GM19023 (cell line): ENCODE measurements around the gene AK9.
"Not testable (repeated sequence)": the region's sequence is repeated elsewhere in the genome, so short reads cannot be mapped to it uniquely, and the experiment has no call there.

Experiments used
- ATAC-seq: cut with Tn5 transposase; IDR thresholded peaks from one replicate; pipeline ENCODE4 v1.9.1; 2021; ENCODE audit warnings: mild to moderate bottlenecking, moderate library complexity; ENCODE audit not compliant: unreplicated experiment

AK9 gene

DNA sequence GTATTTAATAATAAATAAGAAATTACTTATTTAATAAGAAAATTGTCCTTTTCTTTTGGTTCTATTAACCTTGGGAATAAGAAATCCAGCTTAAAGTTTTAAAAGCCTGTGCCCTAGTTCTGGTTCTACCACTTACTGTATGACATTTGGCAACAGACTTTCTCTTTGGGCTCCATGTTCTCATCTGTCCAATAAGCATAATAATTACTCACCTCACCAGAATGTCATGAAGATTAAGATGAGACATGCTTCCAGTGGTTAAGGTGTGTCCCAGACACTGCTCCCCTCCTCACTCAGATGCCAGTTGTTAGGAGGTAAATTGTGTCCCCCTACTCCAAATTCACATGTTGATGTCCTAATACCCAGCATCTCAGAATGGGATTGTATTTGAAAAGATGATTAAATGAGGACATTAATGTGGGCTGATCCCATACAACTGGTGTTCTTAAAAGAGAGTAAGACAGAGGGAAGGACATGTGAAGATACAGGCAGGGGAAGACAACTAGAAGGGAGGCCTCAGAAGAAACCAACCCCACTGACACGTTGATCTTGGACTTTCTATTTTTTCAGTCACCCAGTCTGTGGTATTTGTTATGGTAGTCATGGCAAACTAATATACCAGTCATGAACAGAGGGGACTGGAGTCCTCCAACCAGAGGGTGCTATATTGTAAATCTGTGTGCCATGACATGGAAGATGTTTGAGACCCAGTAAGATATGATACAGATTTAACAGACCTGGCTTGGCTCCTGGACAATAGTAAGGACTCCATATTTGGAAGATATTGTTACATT lies 229.1 kb downstream of the AK9 start:
- no peak for ATAC-seq

DNA sequence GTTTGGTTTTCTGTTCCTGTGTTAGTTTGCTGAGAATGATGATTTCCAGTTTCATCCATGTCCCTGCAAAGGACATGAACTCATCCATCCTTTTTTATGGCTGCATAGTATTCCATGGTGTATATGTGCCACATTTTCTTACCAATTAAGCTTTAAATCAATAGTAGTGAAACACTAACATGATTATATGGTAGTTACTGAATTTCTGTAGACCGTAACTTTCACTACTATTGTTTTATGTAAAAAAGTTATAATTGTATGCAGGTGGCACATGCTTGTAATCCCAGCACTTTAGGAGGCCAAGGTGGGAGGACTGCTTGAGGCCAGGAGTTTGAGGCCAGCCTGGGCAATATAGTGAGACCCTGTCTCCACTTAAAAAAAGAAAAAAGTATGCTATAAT lies 229.8 kb downstream of the AK9 start:
- ATAC-seq: not testable (repeated sequence)

DNA sequence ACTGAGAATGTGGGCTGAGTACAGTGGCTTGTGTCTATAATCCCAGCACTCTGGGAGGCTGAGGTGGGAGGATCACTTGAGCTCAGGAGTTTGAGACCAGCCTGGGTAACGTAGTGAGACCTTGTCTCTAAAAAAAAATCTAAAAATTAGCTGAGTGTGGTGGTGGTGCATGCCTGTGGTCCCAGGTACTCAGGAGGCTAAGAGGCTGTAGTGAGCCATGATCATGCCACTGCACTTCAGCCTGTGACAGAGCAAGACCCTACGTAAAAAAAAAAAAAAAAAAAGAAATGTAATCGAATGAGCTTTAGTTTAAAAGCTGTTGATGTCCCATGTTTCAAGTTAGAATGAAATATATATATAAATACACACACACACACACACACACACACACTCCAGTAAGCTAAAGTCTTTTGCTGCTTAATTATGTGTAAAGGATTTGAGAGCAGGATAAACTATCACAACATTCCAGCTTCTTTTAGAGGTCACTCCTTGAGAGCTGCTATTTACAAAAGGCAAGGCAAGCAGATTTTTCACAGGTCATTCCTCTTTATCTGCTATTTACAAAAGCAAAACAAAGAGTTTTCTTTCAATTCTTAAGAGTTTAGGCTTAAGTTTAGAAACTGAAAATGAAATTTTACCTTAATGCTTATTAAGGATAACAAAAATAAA lies 230.7 kb downstream of the AK9 start:
- ATAC-seq: no peak

DNA sequence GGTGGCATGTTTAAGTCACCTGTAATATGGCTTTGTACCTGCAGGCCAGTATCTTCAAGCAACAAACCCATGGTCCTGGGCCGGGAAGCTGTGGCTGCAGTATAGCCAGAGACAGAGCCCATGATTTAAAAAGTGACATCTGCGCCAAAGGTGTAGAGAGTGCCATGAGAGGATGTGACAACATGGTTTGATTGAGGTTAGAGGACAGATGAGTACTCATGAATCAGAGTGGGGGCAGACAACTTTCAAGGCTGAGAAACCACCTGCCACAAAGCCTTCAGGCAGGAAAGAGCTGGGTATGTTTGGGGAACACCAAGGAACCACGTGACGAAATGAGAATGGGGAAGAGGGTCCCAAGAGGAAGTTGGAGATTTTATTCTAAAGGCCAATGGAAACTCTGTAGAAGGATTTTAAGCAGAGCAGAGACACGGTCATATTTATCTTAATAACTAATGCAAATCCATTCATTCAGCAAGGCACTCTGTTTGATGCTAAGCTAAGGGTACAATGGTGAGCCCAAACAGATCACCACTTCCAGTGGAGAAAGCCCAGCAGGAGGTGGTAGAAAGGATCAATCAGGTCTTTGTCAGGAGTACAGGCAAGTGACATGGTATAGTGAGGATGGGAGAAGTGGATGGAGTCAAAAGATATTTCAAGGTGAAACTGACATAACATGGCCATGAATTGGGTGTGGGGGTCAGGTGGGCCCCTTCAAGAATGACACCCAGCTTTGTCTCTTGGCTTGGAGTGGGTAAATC lies 232.0 kb downstream of the AK9 start:
- no peak for ATAC-seq

DNA sequence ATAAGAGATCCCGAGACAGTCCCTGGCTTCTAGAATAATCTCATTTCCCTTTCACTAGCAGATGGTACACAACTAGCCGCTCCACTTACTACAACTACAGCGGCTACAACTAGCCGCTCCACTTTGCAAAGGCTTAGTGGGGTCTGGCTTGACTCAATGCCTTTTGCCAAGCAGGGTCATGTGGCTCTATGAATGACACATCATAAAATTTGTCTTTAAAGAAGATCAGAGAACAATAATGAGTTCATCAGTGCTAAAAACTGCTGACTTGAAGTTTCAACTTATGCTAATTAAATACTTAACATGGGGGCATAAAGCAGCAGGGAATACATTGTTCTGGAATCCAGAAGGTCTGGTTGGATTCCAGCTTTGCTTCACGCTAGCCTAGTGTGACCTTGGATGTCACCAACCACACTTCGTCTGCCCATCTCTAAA lies 233.4 kb downstream of the AK9 start:
- no peak for ATAC-seq

DNA sequence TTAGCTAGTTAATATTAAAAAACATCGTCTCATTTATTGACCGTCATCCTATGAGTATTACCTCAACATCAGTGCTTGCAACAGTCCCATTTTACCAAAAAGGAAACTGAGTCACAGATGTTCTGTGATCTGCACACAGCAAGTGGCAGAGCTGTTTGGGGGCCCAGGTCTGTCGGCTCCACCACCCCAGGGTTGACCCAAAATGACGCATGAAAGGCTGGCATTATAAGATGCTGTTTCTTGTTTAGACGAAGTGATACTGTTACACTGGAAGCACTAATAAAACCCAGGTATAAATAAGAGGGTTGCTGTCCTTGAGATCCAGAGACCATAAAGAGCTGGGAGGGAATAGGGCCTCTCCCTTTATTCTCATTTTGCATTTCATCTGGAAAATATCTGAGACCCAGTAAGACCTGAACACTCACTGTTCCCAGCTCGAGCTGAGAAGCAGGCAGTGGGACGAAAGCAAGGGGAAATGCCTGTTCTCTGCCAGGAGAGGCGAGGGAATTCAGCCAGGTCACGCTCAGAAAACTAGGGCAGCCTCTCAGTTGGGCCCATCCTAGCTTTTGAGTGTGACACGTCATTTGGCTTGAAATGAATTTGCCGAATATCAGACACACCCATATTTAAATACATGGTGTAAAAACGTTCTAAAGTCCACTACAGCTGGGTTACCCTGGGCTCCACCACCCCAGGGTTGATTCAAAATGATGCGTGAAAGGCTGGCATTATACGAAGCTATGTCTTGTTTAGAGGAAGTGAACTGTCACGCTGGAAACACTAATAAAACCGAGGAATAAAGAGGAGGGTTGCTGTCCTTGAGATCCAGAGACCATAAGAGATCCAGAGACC lies 234.1 kb downstream of the AK9 start:
- no peak for ATAC-seq

DNA sequence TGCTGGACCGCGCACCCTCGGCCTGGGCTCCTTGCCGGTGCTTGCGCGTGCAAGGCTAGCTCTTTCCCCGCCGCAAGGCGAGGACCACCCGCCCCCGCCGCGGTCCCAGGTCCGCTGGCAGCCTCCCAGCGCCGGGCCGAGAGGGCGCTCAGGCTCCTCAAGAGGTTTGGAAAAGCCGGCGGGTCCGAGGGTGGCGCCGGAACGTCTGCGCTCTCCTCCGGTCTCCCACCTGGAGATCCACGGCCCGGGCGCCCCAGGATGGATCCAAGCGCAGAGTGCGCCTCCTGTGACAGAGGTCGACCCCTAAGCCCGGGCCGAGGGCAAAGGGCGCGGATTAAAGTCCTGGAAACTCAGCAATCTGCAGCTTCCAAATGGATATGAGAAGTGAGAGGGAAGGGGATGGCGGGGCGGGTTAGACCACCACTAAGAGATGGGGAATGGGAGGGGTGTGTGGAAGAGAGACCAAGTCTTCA lies 234.9 kb downstream of the AK9 start:
- ATAC-seq: no peak

DNA sequence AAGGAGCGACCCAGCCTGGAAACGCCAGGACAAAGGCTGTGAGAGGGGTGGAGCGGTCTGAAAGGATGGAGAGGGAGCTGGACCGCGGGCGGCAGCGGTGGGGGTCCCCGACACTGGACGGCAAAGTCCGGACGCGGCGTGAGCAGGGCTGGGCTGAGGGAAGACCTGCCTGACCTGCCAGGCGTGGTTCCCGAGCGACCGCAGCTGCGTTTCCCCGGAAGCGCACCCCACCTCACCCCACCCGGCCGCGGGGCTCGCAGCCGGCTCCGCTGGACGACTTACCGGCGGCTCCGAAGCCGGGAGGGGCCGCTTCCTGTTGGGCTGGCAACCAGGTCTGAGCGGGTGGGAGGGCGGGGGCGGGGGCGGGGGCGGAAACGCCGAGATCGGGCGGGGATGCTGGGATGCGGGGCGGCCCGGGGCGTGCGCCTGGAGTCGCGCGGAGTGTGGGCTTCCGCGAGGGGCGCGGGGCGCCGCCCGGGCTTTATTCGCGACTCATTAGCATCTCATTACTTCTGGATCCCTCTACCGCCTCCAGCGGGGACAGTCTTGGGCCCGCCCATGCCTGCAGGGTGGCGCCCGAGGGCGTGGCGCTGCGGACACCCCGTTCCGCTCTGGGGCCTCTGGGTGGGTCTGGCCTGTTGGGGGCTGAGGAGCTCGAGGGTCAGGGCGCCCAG lies 235.4 kb downstream of the AK9 start, which contains the start of gene MICAL1:
MICAL1 (minus strand) TSS at position 336 of the 674 bp plus-strand sequence. CDS start 1,576 bp downstream, outside the sequence.
- ATAC-seq: peak; percentile 65

DNA sequence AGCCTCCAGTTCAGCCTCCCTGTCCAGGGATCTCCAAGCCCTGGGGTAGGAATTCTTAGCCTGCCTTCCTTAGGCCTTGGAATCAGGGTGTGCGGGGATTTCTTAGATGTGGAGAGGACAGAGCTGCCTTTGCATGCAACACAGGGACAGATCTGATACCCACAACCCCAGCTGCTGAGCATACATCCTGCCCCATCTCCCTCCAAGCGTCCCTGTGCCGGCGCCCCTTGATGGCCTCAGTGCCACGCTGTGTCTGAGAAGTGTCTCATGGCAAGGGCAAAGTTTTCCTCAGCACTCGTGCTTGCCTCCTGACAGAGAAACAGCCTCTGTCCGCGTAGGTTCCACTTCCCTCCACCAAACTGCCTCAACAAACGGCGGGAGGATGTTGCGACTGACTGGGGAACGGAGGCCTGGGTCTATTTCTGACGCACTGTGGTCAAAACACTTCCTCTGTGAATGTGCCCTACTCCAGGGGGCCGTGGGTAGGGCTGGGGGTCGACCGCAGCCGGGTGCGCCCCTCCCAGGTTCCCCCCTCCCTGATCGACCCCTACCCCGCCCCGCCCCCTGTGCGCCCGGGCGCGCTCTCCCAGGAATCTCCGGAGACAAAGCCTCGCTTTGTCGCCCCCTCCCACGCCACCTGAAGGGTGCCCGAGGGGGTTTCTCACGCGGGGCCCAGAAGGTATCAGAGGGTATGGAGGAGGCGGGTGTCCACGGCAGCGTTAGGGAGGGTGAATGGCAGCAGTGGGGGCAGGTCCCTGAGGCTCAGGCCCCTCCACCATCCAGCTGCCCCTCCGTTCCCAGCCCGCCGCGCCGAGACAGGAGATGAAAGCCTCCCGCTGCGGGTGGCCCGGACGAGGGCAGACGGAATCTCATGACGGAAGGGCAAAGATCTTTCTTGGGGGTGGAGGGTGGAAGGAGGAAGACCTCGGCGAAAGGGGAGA lies 236.2 kb downstream of the AK9 start:
- ATAC-seq: peak; percentile 32

DNA sequence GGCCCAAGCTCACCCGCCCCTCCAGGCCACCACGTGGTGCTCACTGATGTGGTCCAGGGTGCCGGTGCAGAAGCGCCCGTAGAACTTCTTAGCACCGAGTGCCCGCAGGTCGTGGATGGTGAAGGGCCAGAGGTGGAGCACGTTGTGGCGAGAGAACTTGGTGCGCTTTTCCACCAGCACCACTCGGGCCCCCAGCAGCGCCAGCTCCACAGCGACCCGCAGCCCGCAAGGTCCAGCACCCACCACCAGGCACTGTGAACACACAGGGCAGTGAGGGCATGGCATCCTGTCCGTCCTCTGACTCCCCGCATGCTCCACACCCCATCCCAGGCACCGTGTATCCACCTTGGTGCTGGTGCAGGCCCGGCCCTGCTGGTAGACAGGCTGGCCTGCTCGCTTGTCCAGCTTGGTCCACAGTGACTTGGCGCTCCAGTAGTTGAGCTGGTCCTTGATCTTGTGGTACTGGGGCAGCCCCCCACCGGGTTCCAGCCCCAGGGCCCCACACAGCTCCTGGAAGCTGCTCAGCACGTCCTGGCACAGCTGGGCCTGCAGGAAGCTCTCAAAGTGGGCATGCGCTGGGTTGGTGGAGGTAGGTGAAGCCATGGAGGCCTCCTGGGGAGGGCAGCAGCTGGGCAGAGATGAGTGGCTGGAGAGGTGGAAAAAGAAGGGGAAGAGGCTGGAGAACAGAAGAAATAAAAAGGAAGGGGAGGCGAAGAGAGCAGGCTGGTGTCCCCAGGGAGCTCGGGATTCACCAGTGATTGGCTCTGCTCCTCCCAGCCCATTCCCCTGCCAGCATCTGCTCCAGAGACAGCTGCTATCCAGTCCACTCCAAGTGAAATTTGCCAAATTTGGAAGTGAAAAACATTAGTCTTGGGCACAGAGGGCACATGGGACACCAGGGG lies 237.2 kb downstream of the AK9 start:
- ATAC-seq: no peak

DNA sequence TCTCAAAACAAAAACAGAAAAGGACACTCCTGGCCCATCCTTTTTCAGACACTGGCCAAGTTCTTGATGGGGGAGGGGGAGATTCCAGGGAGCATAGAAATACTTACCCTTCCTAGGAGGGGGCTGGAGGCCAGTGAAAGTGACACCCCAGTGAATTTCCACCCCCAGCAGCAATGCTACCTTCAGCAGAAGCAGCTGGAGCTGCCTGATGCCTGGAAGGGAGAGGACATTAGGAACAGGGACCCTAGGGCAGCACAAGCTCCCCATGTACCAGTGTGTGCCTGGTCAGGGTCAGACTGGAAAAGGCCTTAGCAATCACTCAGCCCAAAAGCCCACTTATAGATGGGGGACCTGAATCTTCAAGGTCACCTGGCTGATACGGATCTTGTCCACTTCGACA lies 237.8 kb downstream of the AK9 start:
- no peak for ATAC-seq

DNA sequence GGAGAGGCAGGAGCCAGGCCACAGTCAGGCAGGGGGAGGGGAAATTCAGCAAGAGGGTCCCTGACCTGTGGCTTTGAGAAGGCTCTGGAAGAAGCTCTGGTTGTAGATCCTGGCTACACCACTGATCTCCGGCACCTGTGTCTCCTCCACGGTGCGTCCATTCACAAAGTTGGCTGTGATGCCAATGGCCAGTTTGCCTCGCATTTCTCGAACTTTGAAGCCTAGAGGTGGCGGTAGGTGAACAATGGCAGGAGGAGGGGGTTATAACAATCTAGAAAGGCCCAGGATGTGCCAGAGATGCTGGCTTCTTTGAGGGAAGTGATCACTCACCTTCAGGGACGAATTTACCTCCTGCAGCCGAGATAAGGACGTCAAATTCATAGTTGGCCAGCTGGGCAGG lies 238.8 kb downstream of the AK9 start:
- no peak for ATAC-seq

DNA sequence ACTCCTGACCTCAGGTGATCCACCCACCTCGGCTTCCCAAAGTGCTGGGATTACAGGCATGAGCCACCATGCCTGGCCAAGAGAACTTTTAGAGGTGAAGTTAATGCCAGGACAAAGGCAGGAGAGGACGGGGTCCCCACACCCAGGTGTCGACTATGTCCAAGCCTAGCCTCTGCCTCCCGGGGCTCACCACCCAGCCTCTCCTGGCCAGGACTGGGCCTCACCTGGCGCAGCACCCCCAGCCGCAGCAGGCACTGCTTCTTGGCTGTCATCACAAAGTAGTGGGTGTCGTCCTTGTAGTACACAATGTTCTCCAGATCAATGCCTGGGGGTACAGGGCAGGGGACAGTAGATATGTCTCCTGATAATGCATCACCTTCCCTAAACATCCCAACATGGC lies 239.6 kb downstream of the AK9 start:
- no peak for ATAC-seq

DNA sequence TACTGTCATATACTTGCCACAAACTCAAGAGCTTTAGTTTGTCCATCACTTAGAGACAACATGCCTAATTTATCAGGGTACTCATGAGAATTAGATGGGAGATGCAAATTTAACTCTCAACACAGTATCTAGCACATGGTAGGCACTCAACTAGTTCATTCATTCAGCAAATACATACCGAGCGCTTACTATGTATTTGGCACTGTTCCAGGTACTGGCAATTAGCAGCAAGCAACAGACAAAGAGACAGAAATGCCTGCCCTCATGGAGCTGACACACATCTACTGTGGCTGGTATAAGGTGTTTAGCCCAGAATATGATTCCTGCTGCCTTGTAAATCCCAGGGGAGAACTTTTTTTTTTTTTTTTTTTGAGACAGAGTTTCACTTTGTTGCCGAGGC lies 240.2 kb downstream of the AK9 start:
- ATAC-seq: no peak

DNA sequence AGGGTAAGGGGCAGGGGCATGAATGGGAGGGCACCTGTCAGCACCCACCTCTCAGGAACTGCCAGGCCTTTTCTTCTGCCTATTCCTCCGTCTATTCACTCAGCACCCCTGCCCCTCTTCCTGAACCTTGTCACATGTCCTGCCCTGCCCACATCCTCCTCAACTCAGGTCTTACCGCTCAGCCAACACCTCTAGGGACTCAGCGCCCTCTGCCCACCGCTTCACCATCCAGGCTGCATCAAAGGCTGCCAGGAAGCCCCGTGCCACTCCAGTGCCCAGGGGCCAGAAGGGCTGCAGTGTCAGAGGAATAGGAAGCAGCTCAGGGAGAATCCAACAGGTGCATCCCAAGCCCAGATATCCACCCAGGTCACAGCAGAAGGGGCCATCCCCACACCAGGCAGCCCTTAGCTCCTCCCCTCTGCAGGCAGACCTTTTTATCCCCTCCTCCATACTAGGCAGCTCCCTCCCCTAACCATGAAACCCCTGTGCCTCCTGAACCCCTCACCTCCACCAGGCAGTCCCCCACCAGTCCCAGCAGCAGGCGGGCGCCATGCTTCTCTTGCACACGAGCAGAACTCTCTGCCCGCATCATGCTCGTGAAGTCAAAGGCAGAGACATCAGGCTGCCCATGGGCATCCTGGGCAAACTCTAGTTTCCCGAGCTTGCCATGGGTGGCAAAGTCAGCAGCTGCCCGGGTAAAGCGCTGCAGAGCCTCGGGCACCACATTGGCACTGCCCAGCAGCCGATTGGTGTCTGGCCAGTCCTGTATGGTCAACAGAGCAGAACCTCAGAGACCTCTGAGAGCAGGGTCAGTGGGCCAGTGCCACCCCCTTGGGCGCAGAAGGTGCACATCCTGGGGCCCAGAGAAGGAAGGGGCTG lies 241.0 kb downstream of the AK9 start:
- no peak for ATAC-seq

DNA sequence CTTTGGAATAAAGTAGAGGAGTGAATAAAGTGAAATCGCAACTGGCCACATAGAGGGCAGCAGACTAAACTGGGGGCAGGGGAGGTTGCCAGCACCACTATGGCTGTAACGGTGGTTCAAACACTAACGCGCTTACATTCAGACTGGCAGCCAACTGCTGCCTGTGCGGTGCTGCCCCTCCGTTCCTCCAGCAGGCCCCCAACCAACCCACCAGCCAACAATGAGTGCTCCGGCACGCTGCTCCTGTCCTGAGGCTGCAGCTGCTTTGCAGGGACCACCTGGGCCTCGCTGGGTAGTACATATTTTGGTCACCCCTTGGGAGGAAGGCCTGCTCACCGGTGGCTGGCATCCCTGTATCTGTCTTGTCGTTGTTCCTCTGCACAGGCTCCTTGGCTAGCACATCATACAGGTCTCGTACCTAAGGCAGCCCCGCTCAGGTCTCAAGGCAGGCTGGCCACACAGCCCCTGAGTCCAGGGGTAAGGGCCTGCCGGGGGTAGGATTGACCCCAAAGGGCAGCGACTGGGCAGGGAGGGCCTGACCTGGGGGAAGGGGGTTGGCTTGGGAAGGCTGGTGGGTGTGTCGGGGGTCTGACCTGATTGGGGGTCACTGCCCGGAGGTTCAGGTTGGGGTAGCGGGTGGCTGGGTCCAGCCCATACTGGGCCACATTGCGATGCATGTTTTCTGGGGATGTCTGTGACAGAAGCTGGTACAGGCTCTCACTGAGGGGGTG lies 241.8 kb downstream of the AK9 start:
- ATAC-seq: no peak
